ENCODE data around the gene ALDOA. TPM values are rescaled to one million over a fixed set of nuclear protein-coding genes. Genes with fewer than 3 reads are reported as not detected.
A peak's percentile ranks its signal among the peaks of the same experiment; 100 is the strongest.

Gene ALDOA
- total and polyA plus RNA-seq, 9 of the 15 experiments (the other 6 are each of a cell fraction or from before 2014, with no cell fraction given): 311 to 2,224 (median 1,293) TPM

DNA sequence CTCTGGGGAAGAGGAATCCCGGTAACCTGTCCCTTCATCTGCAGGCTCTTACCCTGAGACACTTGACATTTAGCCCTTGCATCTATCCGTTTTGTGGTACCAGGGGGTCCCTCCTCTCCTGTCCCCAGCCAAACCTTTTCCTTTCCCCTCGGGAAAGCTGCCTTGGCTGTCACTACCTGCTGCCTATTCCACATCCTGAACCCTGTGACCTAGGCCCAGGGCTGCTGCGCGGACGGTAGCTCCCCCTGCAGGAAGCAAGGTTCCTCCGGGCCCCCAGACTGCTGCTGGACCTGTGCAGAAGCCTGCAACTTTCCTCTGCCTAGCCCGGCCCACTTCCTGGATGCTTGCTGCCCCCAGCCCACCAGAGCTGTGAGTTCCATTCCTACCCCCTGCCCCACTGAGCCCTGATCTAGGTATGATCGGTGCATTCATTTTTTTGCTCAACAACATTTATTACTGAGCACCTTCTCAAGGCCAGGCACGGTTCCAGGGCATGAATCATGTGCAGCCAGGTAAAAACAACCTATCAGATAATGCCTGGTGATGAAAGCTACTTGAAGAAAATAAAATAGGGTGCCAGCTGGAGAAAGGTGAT lies 10.5 kb upstream of the ALDOA start (continued):
- TF ChIP-seq SIX5 (IDR thresholded peaks at IDR 0.05; ENCODE audit: borderline replicate concordance in 1 of 2, insufficient read depth in 1 of 2, low read depth in 1 of 2, low read length in 2 of 2): no peak
- no peak for TF ChIP-seq ZNF253 (CRISPR knock-in tag; conservative IDR thresholded peaks at IDR 0.05)
- TF ChIP-seq MYC (IDR thresholded peaks at IDR 0.05; ENCODE audit: low read depth, low read length): 0 out of 2 replicates have a peak, but pooled peaks have one; percentile 35
- no peak for TF ChIP-seq MYC (CRISPR knock-in tag; IDR thresholded peaks at IDR 0.05; ENCODE audit: borderline replicate concordance, low read depth)
- no peak for TF ChIP-seq TAF9B (IDR thresholded peaks at IDR 0.05; ENCODE audit: partially characterized antibody)
- TF ChIP-seq RBM15 (IDR thresholded peaks at IDR 0.05; ENCODE audit: insufficient read depth, low read length): no peak
- TF ChIP-seq ZNF146 (CRISPR knock-in tag; IDR thresholded peaks at IDR 0.05; ENCODE audit: unreplicated experiment): no peak
- TF ChIP-seq ZNF551 (CRISPR knock-in tag; IDR thresholded peaks at IDR 0.05): no peak
- no peak for TF ChIP-seq GATAD2B (IDR thresholded peaks at IDR 0.05; ENCODE audit: borderline replicate concordance)
- no peak for TF ChIP-seq ESRRA (IDR thresholded peaks at IDR 0.05; ENCODE audit: borderline replicate concordance, low read depth)
- TF ChIP-seq, protein P1, sequence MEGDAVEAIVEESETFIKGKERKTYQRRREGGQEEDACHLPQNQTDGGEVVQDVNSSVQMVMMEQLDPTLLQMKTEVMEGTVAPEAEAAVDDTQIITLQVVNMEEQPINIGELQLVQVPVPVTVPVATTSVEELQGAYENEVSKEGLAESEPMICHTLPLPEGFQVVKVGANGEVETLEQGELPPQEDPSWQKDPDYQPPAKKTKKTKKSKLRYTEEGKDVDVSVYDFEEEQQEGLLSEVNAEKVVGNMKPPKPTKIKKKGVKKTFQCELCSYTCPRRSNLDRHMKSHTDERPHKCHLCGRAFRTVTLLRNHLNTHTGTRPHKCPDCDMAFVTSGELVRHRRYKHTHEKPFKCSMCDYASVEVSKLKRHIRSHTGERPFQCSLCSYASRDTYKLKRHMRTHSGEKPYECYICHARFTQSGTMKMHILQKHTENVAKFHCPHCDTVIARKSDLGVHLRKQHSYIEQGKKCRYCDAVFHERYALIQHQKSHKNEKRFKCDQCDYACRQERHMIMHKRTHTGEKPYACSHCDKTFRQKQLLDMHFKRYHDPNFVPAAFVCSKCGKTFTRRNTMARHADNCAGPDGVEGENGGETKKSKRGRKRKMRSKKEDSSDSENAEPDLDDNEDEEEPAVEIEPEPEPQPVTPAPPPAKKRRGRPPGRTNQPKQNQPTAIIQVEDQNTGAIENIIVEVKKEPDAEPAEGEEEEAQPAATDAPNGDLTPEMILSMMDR (IDR thresholded peaks at IDR 0.05 in 2 of 3, conservative IDR thresholded peaks at IDR 0.05 in 1 of 3; ENCODE audit: insufficient read depth in 2 of 3, low read depth in 1 of 3, low read length in 3 of 3): peak; percentile 82 to 90 (median 85)
- no peak for TF ChIP-seq TCF7L2 (IDR thresholded peaks at IDR 0.05; ENCODE audit: low read depth, low read length)
- no peak for TF ChIP-seq ZNF347 (CRISPR knock-in tag; IDR thresholded peaks at IDR 0.05; ENCODE audit: low read depth)
- no peak for TF ChIP-seq U2AF2 (optimal IDR thresholded peaks at IDR 0.05; ENCODE audit: low read depth, low read length)
- no peak for TF ChIP-seq ZNF589 (CRISPR knock-in tag; IDR thresholded peaks at IDR 0.05; ENCODE audit: low read depth)
- no peak for TF ChIP-seq SIN3B (IDR thresholded peaks at IDR 0.05; ENCODE audit: low read depth)
- no peak for TF ChIP-seq PPARD (CRISPR knock-in tag; IDR thresholded peaks at IDR 0.05)
- TF ChIP-seq ERF (CRISPR knock-in tag; IDR thresholded peaks at IDR 0.05): no peak
- TF ChIP-seq ZNF584 (CRISPR knock-in tag; IDR thresholded peaks at IDR 0.05; ENCODE audit: low read depth): no peak
- no peak for TF ChIP-seq NFYB (IDR thresholded peaks at IDR 0.05; ENCODE audit: extremely low read depth, insufficient read length)
- TF ChIP-seq, protein P2, sequence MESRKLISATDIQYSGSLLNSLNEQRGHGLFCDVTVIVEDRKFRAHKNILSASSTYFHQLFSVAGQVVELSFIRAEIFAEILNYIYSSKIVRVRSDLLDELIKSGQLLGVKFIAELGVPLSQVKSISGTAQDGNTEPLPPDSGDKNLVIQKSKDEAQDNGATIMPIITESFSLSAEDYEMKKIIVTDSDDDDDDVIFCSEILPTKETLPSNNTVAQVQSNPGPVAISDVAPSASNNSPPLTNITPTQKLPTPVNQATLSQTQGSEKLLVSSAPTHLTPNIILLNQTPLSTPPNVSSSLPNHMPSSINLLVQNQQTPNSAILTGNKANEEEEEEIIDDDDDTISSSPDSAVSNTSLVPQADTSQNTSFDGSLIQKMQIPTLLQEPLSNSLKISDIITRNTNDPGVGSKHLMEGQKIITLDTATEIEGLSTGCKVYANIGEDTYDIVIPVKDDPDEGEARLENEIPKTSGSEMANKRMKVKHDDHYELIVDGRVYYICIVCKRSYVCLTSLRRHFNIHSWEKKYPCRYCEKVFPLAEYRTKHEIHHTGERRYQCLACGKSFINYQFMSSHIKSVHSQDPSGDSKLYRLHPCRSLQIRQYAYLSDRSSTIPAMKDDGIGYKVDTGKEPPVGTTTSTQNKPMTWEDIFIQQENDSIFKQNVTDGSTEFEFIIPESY (CRISPR knock-in tag; IDR thresholded peaks at IDR 0.05): no peak
- no peak for TF ChIP-seq TEAD2 (tag; IDR thresholded peaks at IDR 0.05)
- 0 out of 2 replicates have a peak, but pooled peaks have one; percentile 12 for TF ChIP-seq ATF7 (IDR thresholded peaks at IDR 0.05)
- TF ChIP-seq, protein P3, sequence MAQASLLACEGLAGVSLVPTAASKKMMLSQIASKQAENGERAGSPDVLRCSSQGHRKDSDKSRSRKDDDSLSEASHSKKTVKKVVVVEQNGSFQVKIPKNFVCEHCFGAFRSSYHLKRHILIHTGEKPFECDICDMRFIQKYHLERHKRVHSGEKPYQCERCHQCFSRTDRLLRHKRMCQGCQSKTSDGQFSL (CRISPR knock-in tag; IDR thresholded peaks at IDR 0.05): no peak
- TF ChIP-seq, protein P3 (tag; IDR thresholded peaks at IDR 0.05): no peak

Measured in K562 (cell line).